NCI-H1092 treated with DMSO at 0.1 percent for 48 hours (cell line): ENCODE measurements around the gene INO80E.

ENCODE experiments used
- DNase-seq: peaks from one replicate; lab custom pipeline; 2025; lab: John Stamatoyannopoulos, UW

Gene INO80E

GRCh38 chr16:29975811-29976511, 20.1 kb upstream of the INO80E start:
- no peak for DNase-seq

DNA sequence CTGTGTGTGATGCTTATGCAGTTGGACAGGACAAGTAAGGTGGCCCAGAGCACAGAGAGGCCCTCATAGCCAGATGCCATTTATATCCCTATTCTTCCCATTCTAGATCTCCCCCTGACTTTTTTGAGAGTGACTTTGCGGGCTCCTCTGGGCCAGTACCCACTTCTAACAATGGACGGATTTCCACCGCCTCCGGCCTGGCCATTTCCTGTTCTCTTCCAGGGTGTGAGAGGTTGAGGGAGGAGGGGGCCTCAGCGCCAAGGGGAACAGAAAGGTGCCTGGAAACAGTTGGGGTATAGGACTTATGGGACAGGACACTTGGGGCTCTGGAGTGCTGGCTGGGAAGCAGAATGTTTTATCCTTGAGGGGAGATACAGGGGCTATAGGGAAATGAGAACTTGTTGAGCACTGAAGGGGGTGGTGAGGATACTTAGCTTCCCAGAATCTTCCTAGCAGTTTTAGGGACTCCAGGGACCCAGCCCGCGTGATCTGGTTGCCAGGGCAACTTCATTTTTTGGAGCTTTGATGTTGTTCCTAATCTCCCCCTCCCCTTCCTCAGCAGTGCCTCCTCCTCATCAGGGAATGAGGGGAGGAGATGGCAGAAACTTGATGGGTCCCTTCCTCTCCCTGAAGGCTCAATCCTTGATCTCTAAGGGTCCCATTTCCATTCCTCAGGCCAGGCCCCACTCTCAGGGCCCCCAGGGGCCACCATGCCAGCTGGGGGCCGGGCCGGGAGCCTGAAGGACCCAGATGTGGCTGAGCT, 18.8 kb upstream of the INO80E start:
- no peak for DNase-seq

GRCh38 chr16:29978081-29978480, 18.0 kb upstream of the INO80E start:
- DNase-seq, result no peak

- no peak for DNase-seq
Measured at GRCh38 chr16:29978564-29979270, 17.3 kb upstream of the INO80E start.

GRCh38 chr16:29982560-29983419, 13.3 kb upstream of the INO80E start:
- DNase-seq, result no peak

DNA sequence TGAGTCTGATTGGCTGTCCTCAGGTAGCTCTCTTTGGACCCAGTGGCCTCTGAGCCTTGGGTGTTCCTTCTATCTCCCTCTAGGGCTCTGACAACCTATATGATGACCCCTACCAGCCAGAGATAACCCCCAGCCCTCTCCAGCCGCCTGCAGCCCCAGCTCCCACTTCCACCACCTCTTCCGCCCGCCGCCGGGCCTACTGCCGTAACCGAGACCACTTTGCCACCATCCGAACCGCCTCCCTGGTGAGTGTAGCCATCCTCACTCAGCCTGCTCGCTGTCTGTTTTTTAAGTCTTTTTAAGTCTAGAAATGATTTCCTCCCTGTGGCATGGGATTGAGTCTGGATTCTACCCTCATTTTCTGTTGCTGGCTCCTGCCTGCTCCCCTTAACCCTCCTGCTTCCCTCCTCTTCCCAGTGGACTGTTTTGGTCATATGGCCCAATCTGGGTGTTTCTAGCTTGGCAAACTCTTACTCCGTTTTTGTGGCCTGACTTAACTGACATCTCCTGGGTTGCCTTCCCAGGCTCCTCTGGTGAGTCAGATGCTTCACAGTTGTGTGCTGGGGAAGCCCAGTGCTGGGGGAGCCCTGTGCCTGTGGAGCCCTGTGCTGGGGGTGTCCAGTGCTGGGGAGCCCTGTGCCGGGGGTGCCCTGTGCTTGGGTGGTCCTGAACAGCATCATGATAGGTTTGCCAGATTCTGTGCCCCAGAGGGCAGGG, 12.5 kb upstream of the INO80E start:
- DNase-seq, result no peak

GRCh38 chr16:29984137-29984763, 11.8 kb upstream of the INO80E start:
- no peak for DNase-seq

DNA sequence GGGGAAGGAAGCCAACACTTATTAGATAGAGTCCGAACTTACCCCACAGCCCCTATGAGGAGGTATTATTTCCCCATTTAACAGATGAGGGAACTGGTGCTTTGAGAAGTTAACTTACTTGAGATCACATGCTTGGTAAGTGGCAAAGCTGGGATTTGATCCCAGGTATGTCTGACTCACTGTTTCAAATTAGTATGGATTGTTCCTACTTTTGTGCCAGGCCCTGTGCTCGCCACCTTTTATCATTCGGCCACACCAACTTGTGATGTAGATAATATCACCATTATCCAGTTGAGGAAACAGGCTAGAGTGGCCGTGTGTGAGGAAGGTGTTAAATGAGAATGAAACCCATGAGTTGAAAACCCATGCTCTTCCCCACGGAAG, 11.3 kb upstream of the INO80E start:
- DNase-seq, result no peak

DNA sequence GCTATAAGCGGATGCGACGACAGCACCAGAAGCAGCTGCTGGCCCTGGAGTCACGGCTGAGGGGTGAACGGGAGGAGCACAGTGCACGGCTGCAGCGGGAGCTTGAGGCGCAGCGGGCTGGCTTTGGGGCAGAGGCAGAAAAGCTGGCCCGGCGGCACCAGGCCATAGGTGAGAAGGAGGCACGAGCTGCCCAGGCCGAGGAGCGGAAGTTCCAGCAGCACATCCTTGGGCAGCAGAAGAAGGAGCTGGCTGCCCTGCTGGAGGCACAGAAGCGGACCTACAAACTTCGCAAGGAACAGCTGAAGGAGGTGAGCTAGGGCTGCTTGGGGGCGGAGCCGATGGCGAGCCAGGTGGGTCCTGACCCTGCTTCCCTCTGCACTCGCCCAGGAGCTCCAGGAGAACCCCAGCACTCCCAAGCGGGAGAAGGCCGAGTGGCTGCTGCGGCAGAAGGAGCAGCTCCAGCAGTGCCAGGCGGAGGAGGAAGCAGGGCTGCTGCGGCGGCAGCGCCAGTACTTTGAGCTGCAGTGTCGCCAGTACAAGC, 10.7 kb upstream of the INO80E start:
- DNase-seq, result no peak

DNA sequence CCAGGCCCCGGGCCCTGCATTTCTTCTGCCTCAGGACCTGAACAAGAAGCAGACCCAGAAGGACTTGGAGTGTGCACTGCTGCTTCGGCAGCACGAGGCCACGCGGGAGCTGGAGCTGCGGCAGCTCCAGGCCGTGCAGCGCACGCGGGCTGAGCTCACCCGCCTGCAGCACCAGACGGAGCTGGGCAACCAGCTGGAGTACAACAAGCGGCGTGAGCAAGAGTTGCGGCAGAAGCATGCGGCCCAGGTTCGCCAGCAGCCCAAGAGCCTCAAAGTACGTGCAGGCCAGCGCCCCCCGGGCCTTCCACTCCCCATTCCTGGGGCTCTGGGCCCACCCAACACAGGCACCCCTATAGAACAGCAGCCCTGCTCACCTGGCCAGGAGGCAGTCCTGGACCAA, 9.8 kb upstream of the INO80E start:
- no peak for DNase-seq

- no peak for DNase-seq
Measured at GRCh38 chr16:29986931-29987330, 9.1 kb upstream of the INO80E start.

GRCh38 chr16:29987371-29988085, 8.5 kb upstream of the INO80E start:
- DNase-seq, result no peak

DNA sequence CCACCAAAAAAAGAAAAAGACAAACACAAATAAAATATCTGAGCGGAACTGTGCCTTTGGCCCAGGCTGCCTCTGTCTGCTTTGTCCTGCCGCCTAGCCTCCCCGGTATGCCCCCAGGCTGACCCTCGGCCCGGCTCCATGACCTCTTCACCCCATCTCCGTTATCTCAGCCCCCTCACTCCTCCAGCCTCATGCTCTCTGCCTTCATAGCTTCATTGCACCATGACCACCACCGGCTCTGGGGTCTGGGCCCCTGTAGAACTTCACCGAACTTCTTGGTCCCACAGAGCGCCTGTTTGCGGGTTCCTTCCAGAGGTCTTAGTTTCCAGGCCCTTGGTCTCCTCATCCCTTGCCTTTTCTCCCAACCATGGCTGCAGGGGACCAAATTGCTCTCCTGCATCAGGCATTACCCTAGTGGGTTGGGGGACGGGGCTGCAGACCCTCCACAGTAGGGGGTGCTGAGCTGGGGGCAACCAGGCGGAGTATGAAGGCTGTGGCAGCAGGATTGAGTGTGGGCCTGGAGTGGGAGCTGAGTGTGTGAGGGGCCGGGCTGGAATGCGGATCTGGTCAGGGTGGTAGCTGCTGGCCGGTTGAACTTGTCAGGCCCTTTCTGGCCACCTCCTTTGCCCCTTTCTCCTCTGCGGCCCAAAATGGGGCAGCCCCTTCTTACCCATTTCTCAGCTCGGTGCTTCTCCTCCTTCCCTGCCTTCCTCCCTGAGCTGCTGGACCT, 7.5 kb upstream of the INO80E start:
- no peak for DNase-seq

DNA sequence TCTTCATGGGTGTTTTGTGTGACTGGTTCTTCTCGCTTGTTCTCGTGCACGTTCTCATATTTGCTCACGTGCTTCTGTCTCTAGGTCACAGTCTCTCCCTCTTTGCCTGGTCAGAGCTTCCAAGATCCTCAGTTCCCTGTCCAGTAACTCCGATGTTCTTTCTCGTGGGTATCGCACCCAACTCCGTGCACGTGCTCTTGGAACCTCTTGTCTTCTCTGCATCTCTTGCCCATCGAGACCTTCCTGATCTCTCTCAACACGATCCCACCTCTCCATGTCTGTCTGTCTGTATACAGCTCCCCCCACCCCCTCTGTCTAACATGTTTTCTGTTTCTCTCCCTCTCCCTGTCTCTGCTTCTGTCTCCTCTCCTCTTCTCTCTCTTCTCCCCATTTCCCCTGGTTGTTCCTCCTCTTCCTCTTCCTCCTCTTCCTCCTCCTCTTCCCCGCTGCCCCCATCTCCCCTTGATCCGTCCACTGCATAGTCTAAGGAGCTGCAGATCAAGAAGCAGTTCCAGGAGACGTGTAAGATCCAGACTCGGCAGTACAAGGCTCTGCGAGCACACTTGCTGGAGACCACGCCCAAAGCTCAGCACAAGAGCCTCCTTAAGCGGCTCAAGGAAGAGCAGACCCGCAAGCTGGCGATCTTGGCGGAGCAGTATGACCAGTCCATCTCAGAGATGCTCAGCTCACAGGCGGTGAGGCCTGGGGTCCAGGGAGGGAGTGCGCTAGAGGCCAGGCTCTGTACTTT, 6.8 kb upstream of the INO80E start:
- DNase-seq, result no peak

DNA sequence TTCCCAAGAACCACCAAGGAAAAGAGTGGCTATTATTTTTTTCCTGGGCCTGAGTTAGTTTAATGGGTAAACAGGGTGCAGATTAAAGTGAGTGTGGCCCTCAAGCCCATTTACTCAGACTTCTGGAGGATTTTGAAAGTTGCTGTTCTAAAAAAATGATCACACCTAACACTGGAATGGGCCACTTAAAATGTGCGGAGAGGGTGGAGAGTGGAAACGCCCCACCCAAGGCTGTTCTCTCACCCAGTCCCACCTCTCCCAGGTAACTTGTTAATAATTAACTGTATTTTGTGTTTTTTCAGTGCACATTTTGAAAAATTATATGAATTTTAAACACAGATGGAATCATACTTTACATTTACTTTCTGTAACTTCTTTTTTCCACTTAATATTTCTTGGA, 6.0 kb upstream of the INO80E start:
- DNase-seq, result no peak

DNA sequence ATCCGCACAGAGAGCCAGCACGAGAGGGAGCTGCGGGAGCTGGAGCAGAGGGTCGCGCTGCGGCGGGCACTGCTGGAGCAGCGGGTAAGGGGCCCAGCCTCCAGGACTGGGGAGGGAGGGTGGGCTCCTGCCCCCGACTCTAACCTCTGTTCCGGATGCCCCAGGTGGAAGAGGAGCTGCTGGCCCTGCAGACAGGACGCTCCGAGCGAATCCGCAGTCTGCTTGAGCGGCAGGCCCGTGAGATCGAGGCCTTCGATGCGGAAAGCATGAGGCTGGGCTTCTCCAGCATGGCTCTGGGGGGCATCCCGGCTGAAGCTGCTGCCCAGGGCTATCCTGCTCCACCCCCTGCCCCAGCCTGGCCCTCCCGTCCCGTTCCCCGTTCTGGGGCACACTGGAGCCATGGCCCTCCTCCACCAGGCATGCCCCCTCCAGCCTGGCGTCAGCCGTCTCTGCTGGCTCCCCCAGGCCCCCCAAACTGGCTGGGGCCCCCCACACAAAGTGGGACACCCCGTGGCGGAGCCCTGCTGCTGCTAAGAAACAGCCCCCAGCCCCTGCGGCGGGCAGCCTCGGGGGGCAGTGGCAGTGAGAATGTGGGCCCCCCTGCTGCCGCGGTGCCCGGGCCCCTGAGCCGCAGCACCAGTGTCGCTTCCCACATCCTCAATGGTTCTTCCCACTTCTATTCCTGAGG, 5.0 kb upstream of the INO80E start:
- DNase-seq, result no peak

- DNase-seq, result no peak
Measured at GRCh38 chr16:29991571-29991904, 4.5 kb upstream of the INO80E start.

DNA sequence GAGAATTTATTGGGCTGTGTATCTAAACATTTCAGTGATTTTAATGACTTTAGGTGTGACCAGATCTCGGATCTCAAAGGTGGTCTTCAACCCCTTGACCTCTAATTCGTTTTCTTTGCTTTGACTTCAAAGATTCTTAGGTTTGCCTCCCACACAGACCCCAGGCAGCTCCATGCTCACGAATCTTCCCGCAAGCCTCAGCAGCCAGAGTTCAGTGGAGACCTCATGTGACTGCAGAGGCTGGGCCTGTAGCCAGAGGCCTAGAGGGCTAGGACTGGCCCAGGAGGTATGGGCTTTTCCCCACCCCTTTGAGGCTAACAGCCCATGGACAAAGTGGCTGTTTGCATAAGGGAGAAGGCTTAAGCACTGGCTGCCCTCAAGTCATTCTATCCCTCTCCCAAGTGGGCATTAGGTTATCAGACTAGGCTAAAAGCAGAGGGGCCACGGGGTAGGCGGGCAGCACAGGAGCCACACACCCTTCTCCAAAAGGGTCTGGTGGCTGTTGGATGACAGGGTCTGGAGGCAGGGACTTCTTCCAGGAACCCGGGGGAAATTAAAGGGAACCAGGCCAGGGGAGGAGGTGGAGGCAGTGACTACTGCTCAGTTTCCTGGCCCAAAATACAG, 3.6 kb upstream of the INO80E start:
- no peak for DNase-seq
